ENCODE data around the gene FARP1. TPM values are rescaled to one million over a fixed set of nuclear protein-coding genes. Genes with fewer than 3 reads are reported as not detected.

The FARP1 gene
- total and polyA plus RNA-seq, 8 donors, result 11.6 to 319 (median 70.3) TPM

GRCh38 chr13:98351636-98352035 is 208.7 kb downstream of the FARP1 start:
- intact Hi-C loops (cut with DNase I; ENCODE audit: low total_unique reads), result no loop called here
- TF ChIP-seq POLR2A (IDR thresholded peaks at IDR 0.05) (no peak), POLR2AphosphoS5 (IDR thresholded peaks at IDR 0.05) (no peak), EP300 (IDR thresholded peaks at IDR 0.05) (no peak), CTCF (IDR thresholded peaks at IDR 0.05) (no peak)
- Histone ChIP-seq H3K27ac (no peak overlapping the region), H3K36me3 (no peaks in the 10 kb centered on the region), H3K27me3 (no peaks in the 10 kb centered on the region), H3K9me3 (no peaks in the 10 kb centered on the region), H3K4me3 (no peak overlapping the region), H3K4me1 (peaks cover 0 to 5% (median 0%) of the 10 kb centered on the region in 4 donors)
- no peak for DNase-seq
- 88 to 96% (median 94%) methylated on average over 8 of the region's 8 CpGs for WGBS, 5 donors

- TF ChIP-seq CTCF (IDR thresholded peaks at IDR 0.05) (no peak), POLR2AphosphoS5 (IDR thresholded peaks at IDR 0.05) (no peak), POLR2A (IDR thresholded peaks at IDR 0.05) (no peak), EP300 (IDR thresholded peaks at IDR 0.05) (no peak)
- H3K4me3 ChIP-seq, result no peak overlapping the region
- intact Hi-C loops (cut with DNase I; ENCODE audit: low total_unique reads), result no loop called here
- WGBS, 5 donors, result 85 to 90% (median 88%) methylated on average over 4 of the region's 4 CpGs
- H3K27me3 ChIP-seq, result no peaks in the 10 kb centered on the region
- no peak for DNase-seq
- H3K9me3 ChIP-seq, result no peaks in the 10 kb centered on the region
- no peaks in the 10 kb centered on the region for H3K36me3 ChIP-seq
- H3K27ac ChIP-seq, result no peak overlapping the region
- H3K4me1 ChIP-seq, result peaks cover 0 to 5% (median 0%) of the 10 kb centered on the region in 4 donors
Observed at GRCh38 chr13:98352226-98352625, 209.3 kb downstream of the FARP1 start.

- no peak overlapping the region for H3K4me3 ChIP-seq
- H3K9me3 ChIP-seq, result no peaks in the 10 kb centered on the region
- H3K27ac ChIP-seq, result no peak overlapping the region
- no peaks in the 10 kb centered on the region for H3K27me3 ChIP-seq
- whole genome bisulfite sequencing, 5 donors, result 43 to 63% (median 51%) methylated on average over 1 of the region's 1 CpG
- intact Hi-C loops (cut with DNase I; ENCODE audit: low total_unique reads), result no loop called here
- DNase-seq, result no peak
- no peaks in the 10 kb centered on the region for H3K4me1 ChIP-seq
- no peaks in the 10 kb centered on the region for H3K36me3 ChIP-seq
- TF ChIP-seq EP300 (IDR thresholded peaks at IDR 0.05) (no peak), POLR2A (IDR thresholded peaks at IDR 0.05) (no peak), POLR2AphosphoS5 (IDR thresholded peaks at IDR 0.05) (no peak), CTCF (IDR thresholded peaks at IDR 0.05) (no peak)
Observed at GRCh38 chr13:98353750-98354149, 210.9 kb downstream of the FARP1 start.

- Histone ChIP-seq H3K4me1 (no peaks in the 10 kb centered on the region), H3K4me3 (no peak overlapping the region), H3K27ac (no peak overlapping the region), H3K27me3 (no peaks in the 10 kb centered on the region), H3K9me3 (no peaks in the 10 kb centered on the region), H3K36me3 (no peaks in the 10 kb centered on the region)
- 73 to 96% (median 88%) methylated on average over 1 of the region's 1 CpG for WGBS, 5 donors
- DNase-seq, result no peak
- intact Hi-C loops (cut with DNase I; ENCODE audit: low total_unique reads), result no loop called here
- TF ChIP-seq EP300 (IDR thresholded peaks at IDR 0.05) (no peak), POLR2AphosphoS5 (IDR thresholded peaks at IDR 0.05) (no peak), CTCF (IDR thresholded peaks at IDR 0.05) (no peak), POLR2A (IDR thresholded peaks at IDR 0.05) (no peak)
Observed at GRCh38 chr13:98358937-98359336, 216.0 kb downstream of the FARP1 start.
